A549 (cell line): ENCODE measurements around the gene KCNMA1. TPM values are rescaled to one million over a fixed set of nuclear protein-coding genes. Genes with fewer than 3 reads are reported as not detected.

Experiments
- ATAC-seq, 2 experiments: fragments of 200-7000 bp in 1 of 2; fragments of >200 bp in 1 of 2; cut with Nextera tagmentation in 1 of 2; cut with Tn5 transposase in 1 of 2; 3 replicates each; pipeline versions ENCODE4 v1.8.0 to v1.9.1; 2018 to 2020; ENCODE audit warnings: mild to moderate bottlenecking in 1 of 2, moderate library complexity in 1 of 2
- CTCF ChIA-PET: fragments of 300-600 bp; sonication (Branson Sonifier 250); formaldehyde crosslinking; extraction: SDS; loops from one replicate; lab custom pipeline; 2021; ENCODE audit warnings: antibody characterized with exemption, inconsistent platforms; lab: Yijun Ruan, JAX
- POLR2A ChIA-PET: fragments of 350-600 bp; formaldehyde crosslinking; extraction: SDS; loops from one replicate; lab custom pipeline; 2021; ENCODE audit warnings: antibody characterized with exemption, inconsistent platforms; lab: Yijun Ruan, JAX
- DNase-seq, 2 experiments: peaks; one replicate each; pipeline versions ENCODE4 v3.0.0 to v3.0.0-alpha.2; 2011 to 2016; ENCODE audit warnings: low read depth in 1 of 2, low spot score in 1 of 2
- FAIRE-seq: peaks from 2 replicates; lab custom pipeline; 2011; peaks lifted over from hg19 to GRCh38; lab: Jason Lieb, UNC
- H3K27ac ChIP-seq, 2 experiments: fragments of >200 bp; sonication (Bioruptor Twin); formaldehyde crosslinking; 3 replicates each; pipeline ENCODE4 v1.5.1; 2016 to 2017
- H3K4me1 ChIP-seq: fragments of >200 bp; sonication (Bioruptor Twin); formaldehyde crosslinking; 3 replicates; pipeline ENCODE4 v1.6.1; 2016
- H3K4me2 ChIP-seq: fragments of >200 bp; sonication (Bioruptor Twin); formaldehyde crosslinking; 3 replicates; pipeline ENCODE4 v1.6.1; 2016
- H3K4me3 ChIP-seq: fragments of >200 bp; sonication (Bioruptor Twin); formaldehyde crosslinking; 3 replicates; pipeline ENCODE4 v1.5.1; 2016
- H3K9me3 ChIP-seq: fragments of >200 bp; sonication (Bioruptor Twin); formaldehyde crosslinking; 3 replicates; pipeline ENCODE4 v1.6.1; 2016
- CEBPB ChIP-seq, 2 experiments: fragments of >200 bp in 1 of 2; sonication (Bioruptor Twin) in 1 of 2; formaldehyde crosslinking in 1 of 2; IDR thresholded peaks; 2 replicates each; pipeline ENCODE4 v1.6.1; 2012 to 2016
- EHMT2 ChIP-seq: fragments of 200-600 bp; sonication (generic); IDR thresholded peaks from 2 replicates; pipeline ENCODE4 v1.6.1; 2016; ENCODE audit warnings: antibody characterized with exemption, low read depth, mild to moderate bottlenecking, moderate library complexity
- ESRRA ChIP-seq: fragments of 150-350 bp; IDR thresholded peaks from 2 replicates; pipeline ENCODE4 v1.6.1; 2014; ENCODE audit warnings: mild to moderate bottlenecking, low read length, borderline replicate concordance
- FOXS1 ChIP-seq: fragments of 250-450 bp; sonication (Bioruptor Pico); IDR thresholded peaks from 2 replicates; pipeline ENCODE4 v1.5.0; 2020; ENCODE audit warnings: mild to moderate bottlenecking, moderate library complexity
- HDAC2 ChIP-seq: fragments of 200-600 bp; sonication (generic); IDR thresholded peaks from 2 replicates; pipeline ENCODE4 v1.6.1; 2016
- HEYL ChIP-seq: fragments of 250-450 bp; sonication (Bioruptor Pico); IDR thresholded peaks from 2 replicates; pipeline ENCODE4 v1.8.0; 2021; ENCODE audit warnings: mild to moderate bottlenecking, moderate library complexity
- HOXB13 ChIP-seq: fragments of 250-450 bp; sonication (Bioruptor Pico); IDR thresholded peaks from 2 replicates; pipeline ENCODE4 v1.5.0; 2020; ENCODE audit warnings: low read depth, mild to moderate bottlenecking, moderate library complexity
- HOXB5 ChIP-seq: fragments of 250-450 bp; sonication (Bioruptor Pico); IDR thresholded peaks from 2 replicates; pipeline ENCODE4 v1.5.0; 2020; ENCODE audit warnings: mild to moderate bottlenecking, moderate library complexity
- JUNB ChIP-seq: fragments of >200 bp; sonication (Bioruptor Twin); formaldehyde crosslinking; IDR thresholded peaks from 2 replicates; pipeline ENCODE4 v1.6.1; 2016
- MAZ ChIP-seq: fragments of 150-350 bp; IDR thresholded peaks from 2 replicates; pipeline ENCODE4 v1.6.1; 2014; ENCODE audit warnings: antibody characterized with exemption, low read depth, low read length, borderline replicate concordance
- NR3C1 ChIP-seq: fragments of >200 bp; sonication (Bioruptor Twin); formaldehyde crosslinking; IDR thresholded peaks from 3 replicates; pipeline ENCODE4 v1.6.1; 2017
- PBX3 ChIP-seq: IDR thresholded peaks from 2 replicates; pipeline ENCODE4 v1.6.1; 2012
- PHF8 ChIP-seq: fragments of 200-600 bp; sonication (generic); IDR thresholded peaks from 2 replicates; pipeline ENCODE4 v1.6.1; 2016; ENCODE audit warnings: low read depth, mild to moderate bottlenecking, antibody characterized with exemption, moderate library complexity, borderline replicate concordance
- POLR2AphosphoS2 ChIP-seq: conservative IDR thresholded peaks from 2 replicates; pipeline ENCODE4 v1.6.1; 2012; ENCODE audit warnings: low read length, improper control_type of control experiment, inconsistent platforms
- SREBF2 ChIP-seq: fragments of 450-650 bp; IDR thresholded peaks from 2 replicates; pipeline ENCODE4 v1.6.1; 2014; ENCODE audit warnings: mild to moderate bottlenecking, moderate library complexity
- TFCP2L1 ChIP-seq: fragments of 250-450 bp; sonication (Bioruptor Pico); IDR thresholded peaks from 2 replicates; pipeline ENCODE4 v1.5.0; 2021; ENCODE audit warnings: mild to moderate bottlenecking
- USF2 ChIP-seq: fragments of 450-650 bp; IDR thresholded peaks from 2 replicates; pipeline ENCODE4 v1.6.1; 2014; ENCODE audit warnings: antibody characterized with exemption
- ZC3H11A ChIP-seq: fragments of 450-650 bp; IDR thresholded peaks from 2 replicates; pipeline ENCODE4 v1.6.1; 2014; ENCODE audit warnings: antibody characterized with exemption, mild to moderate bottlenecking
- ZFP36 ChIP-seq: fragments of 450-650 bp; IDR thresholded peaks from 2 replicates; pipeline ENCODE4 v1.6.1; 2014; ENCODE audit warnings: borderline replicate concordance; ENCODE audit not compliant: partially characterized antibody
- WGBS: methylation state at CpG from one replicate; pipeline ENCODE4 v1.1.6; 2017; ENCODE audit errors: missing lambda C conversion rate; 5-methylcytosine and 5-hydroxymethylcytosine counted together
- polyA plus RNA-seq, 4 experiments: library from polyadenylated mRNA; depleted of rRNA in 3 of 4; stranded (reverse); fragments of >200 nt; fragmentation: RNase III in 1 of 4; extraction: RNeasy Plus Mini Kit Qiagen cat#74134 plus additional on column Dnase treatment in 1 of 4; gene quantifications; 2 replicates in 3 of 4; 3 replicates in 1 of 4; pipeline ENCODE4 v1.2.3, GENCODE V29; 2011 to 2017
- TF ChIP-seq, protein P1 (sequence below): fragments of >200 bp; sonication (Bioruptor Twin); formaldehyde crosslinking; IDR thresholded peaks from 2 replicates; pipeline ENCODE4 v1.6.1; 2016
- TF ChIP-seq, protein P2 (sequence below): fragments of 200-600 bp; sonication (generic); IDR thresholded peaks from 2 replicates; pipeline ENCODE4 v1.6.1; 2016; ENCODE audit warnings: antibody characterized with exemption, mild to moderate bottlenecking, moderate library complexity
- TF ChIP-seq, protein P3 (sequence below): IDR thresholded peaks from 2 replicates; pipeline ENCODE4 v1.6.1; 2012; ENCODE audit warnings: low read depth, borderline replicate concordance

KCNMA1 gene
- polyA plus RNA-seq, 2 of the 4 experiments (the other 2 are of a cell fraction): 14.9 to 30.6 TPM

DNA sequence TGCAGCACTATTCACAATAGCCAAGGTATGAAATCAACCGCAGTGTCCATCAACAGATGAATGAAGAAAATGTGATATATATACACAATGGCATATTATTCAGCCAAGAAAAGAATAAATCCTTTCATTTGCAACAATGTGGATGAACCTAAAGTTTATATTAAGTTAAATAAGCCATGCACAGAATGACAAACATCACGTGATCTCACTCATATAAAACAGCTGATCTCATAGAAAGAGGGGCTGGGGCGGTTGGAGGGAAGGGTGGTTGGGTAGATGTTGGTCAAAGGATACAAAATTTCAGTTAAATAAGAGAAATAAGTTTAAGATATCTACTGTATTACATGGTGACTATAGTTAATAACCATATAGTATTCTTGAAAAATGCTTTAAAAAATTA is 502.1 kb downstream of the KCNMA1 start:
- no peak for ATAC-seq
- ChIA-PET POLR2A (no interaction called here), CTCF (interaction anchor here (0.6 kb wide), 1 partner anchor 366 kb away, joined by 3 read pairs; no protein-coding TSS in a partner anchor)
- no peak overlapping the region for H3K4me3 ChIP-seq
- no peak overlapping the region for H3K27ac ChIP-seq
- H3K4me1 ChIP-seq: no peaks in the 10 kb centered on the region
- no peaks in the 10 kb centered on the region for H3K9me3 ChIP-seq
- no peak for FAIRE-seq
- no peak overlapping the region for H3K4me2 ChIP-seq
- no peak for DNase-seq
- TF ChIP-seq EHMT2: no peak
- TF ChIP-seq, protein P1, sequence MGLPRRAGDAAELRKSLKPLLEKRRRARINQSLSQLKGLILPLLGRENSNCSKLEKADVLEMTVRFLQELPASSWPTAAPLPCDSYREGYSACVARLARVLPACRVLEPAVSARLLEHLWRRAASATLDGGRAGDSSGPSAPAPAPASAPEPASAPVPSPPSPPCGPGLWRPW: no peak
- TF ChIP-seq HEYL (CRISPR knock-in tag): no peak
- TF ChIP-seq HDAC2: no peak
- TF ChIP-seq, protein P2, sequence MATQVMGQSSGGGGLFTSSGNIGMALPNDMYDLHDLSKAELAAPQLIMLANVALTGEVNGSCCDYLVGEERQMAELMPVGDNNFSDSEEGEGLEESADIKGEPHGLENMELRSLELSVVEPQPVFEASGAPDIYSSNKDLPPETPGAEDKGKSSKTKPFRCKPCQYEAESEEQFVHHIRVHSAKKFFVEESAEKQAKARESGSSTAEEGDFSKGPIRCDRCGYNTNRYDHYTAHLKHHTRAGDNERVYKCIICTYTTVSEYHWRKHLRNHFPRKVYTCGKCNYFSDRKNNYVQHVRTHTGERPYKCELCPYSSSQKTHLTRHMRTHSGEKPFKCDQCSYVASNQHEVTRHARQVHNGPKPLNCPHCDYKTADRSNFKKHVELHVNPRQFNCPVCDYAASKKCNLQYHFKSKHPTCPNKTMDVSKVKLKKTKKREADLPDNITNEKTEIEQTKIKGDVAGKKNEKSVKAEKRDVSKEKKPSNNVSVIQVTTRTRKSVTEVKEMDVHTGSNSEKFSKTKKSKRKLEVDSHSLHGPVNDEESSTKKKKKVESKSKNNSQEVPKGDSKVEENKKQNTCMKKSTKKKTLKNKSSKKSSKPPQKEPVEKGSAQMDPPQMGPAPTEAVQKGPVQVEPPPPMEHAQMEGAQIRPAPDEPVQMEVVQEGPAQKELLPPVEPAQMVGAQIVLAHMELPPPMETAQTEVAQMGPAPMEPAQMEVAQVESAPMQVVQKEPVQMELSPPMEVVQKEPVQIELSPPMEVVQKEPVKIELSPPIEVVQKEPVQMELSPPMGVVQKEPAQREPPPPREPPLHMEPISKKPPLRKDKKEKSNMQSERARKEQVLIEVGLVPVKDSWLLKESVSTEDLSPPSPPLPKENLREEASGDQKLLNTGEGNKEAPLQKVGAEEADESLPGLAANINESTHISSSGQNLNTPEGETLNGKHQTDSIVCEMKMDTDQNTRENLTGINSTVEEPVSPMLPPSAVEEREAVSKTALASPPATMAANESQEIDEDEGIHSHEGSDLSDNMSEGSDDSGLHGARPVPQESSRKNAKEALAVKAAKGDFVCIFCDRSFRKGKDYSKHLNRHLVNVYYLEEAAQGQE: no peak
- no peak for TF ChIP-seq PBX3
- no peak for TF ChIP-seq CEBPB (IDR thresholded peaks at IDR 0.05)
- no peak for TF ChIP-seq MAZ
- TF ChIP-seq TFCP2L1: no peak
- TF ChIP-seq, protein P3, sequence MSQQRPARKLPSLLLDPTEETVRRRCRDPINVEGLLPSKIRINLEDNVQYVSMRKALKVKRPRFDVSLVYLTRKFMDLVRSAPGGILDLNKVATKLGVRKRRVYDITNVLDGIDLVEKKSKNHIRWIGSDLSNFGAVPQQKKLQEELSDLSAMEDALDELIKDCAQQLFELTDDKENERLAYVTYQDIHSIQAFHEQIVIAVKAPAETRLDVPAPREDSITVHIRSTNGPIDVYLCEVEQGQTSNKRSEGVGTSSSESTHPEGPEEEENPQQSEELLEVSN: no peak
- TF ChIP-seq FOXS1 (CRISPR knock-in tag): no peak
- WGBS: 91% methylated on average over 3 of the region's 3 CpGs

DNA sequence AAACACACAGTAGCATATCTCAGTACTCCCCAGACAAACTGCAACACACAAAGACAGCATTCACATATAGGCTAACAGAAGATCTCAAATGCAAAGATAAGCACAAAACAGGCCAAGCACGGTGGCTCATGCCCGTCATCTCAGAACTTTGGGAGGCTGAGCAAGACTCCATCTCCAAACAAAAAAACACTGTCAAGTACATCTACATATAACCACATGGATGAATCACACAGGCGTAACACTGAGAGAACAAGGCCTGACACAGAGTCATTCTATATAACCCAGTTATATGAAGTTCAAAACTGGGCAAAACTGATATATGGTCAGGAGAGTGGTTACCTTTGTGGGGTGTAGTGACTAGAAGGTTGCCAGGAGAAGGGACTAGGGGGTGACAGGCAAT is 506.4 kb downstream of the KCNMA1 start:
- no peak overlapping the region for H3K4me3 ChIP-seq
- H3K4me1 ChIP-seq: no peaks in the 10 kb centered on the region
- no peak overlapping the region for H3K4me2 ChIP-seq
- DNase-seq: no peak
- POLR2A ChIA-PET: no interaction called here
- no peak for TF ChIP-seq HOXB13 (CRISPR knock-in tag)
- no peak for TF ChIP-seq JUNB
- TF ChIP-seq NR3C1: no peak
- TF ChIP-seq ZC3H11A: no peak
- TF ChIP-seq ESRRA: no peak
- no peak for TF ChIP-seq ZFP36
- TF ChIP-seq SREBF2: no peak
- no peak for TF ChIP-seq USF2
- TF ChIP-seq HOXB5 (CRISPR knock-in tag): no peak
- TF ChIP-seq POLR2AphosphoS2: no peak
- TF ChIP-seq PHF8: no peak
- no peak for TF ChIP-seq EHMT2
- H3K9me3 ChIP-seq: no peaks in the 10 kb centered on the region
- no peak for ATAC-seq
- H3K27ac ChIP-seq: no peak overlapping the region
- CTCF ChIA-PET: no interaction called here
- FAIRE-seq: no peak
- 93% methylated on average over 3 of the region's 3 CpGs for WGBS
